HG03342 (cell line): ENCODE data around the gene PLK5.

ENCODE experiments used
- ATAC-seq: cut with Tn5 transposase; IDR thresholded peaks from one replicate; pipeline ENCODE4 v1.9.1; 2021; ENCODE audit warnings: mild to moderate bottlenecking, moderate library complexity; ENCODE audit not compliant: unreplicated experiment

Gene PLK5

DNA sequence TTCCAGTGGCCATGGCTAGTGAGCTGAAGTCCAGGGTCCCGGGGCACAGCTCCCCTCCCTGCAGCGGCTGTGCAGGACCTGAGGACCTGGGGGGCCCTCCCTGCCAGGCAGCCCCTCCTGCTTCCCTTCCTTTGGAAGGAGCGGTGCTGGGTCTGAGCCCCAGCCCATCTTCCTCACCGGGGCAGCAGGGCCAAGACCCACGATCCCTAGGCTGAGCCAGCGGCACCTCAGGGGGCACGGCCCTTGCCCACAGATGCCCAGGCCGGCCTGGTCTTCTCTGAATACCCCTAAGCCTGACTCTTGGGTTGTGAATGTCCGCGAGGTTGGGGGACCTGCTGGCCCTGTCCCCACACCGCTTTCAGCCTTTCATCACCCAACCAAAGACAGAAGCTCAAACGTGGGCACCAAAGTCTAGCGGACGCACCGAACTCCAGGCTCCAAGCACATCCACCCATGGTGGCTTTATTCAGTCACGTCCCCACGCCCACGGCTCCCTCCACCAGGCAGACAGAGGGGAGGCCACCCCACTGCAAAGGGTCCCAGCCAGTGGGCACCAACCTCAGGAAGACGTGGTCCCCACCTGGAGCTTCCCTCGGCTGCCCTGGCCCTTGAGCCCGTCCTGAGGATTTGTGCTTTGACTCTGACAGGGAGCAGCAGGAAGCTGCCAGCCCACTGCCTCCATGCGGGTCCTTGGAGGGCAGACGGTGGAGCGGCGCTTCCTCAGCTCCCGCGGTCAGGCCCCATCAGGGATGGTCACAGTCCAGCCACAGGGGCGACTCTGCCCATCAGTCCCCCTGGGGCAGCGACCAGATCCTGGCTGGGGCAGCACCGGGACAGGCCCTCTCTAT is 52.6 kb downstream of the PLK5 start:
- ATAC-seq = no peak

DNA sequence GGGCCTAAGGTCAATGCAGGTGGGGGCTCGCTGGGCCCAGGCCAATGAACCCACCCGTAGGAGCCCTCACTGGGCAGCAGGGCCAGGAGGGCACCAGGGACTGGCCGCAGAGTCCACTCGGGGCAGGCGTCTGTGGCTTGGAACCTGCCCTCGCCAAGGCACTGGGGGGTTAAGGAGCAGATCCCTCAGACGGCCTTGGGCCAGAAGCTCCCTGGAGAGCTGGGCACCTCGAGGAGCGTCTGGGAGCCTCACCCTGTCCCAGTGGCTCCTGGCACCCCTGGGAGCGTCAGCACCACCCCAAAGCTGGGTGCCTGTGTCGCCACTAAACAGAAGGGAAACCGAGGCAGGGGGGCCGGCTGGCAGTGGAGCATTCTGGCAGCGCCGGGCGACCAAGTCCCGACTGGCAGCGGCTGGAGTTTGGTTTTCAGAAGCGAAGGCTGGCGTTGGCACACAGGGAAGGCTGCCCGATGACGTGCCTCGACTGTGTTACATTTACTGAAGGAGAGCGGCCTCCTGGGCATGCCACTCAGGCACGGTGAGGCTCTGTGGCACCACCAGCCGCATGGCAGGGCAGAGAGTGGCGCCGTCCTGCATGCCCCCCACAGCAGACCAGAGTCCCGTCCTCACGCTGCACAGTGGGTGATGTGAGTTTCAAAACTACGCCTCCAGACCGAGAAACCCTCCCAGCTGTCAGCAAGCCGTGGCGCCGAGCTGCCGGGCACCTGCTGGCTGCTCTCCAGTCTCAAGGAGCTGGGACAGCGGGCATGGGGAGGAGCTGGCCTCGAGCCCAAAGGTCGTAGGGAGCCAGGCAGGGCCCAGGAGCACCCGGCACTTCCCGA is 53.4 kb downstream of the PLK5 start:
- ATAC-seq = no peak

GRCh38 chr19:1577929-1578618 is 54.2 kb downstream of the PLK5 start:
- no peak for ATAC-seq

- ATAC-seq = no peak
These were observed 55.3 kb downstream of the PLK5 start for GRCh38 chr19:1579222-1579621.

GRCh38 chr19:1580382-1580781 is 56.5 kb downstream of the PLK5 start:
- ATAC-seq = no peak

GRCh38 chr19:1580957-1581356 is 57.1 kb downstream of the PLK5 start:
- ATAC-seq = no peak

DNA sequence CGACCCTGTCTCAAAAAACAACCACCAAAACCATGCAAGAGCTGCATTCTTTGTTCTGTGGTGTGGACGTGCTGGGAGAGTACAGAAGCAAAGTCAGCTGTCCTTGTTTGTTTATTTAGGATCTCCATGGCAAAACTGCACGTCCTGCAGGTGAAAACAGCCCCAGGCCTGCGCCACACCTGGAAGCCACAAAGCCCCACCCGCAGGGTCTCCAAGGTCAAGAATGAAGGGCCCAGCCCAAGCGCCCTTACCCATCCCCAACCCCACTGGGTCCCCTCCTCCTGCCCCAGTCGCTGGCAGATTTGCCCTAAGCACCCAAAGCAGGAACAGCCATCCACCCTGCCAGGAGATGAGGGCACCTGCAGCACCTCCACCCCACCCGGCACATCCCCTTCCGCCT is 58.3 kb downstream of the PLK5 start:
- no peak for ATAC-seq

GRCh38 chr19:1584500-1585242 is 60.8 kb downstream of the PLK5 start:
- ATAC-seq = no peak

GRCh38 chr19:1585243-1585580 is 61.3 kb downstream of the PLK5 start:
- ATAC-seq = no peak
